NOMO-1 (cell line): Measurements from ENCODE around the gene AGBL1.

Experiments
- DNase-seq, 2 experiments: peaks; one replicate each; lab custom pipeline; 2025; ENCODE audit not compliant: unreplicated experiment in 2 of 2; lab: John Stamatoyannopoulos, UW

The AGBL1 gene

DNA sequence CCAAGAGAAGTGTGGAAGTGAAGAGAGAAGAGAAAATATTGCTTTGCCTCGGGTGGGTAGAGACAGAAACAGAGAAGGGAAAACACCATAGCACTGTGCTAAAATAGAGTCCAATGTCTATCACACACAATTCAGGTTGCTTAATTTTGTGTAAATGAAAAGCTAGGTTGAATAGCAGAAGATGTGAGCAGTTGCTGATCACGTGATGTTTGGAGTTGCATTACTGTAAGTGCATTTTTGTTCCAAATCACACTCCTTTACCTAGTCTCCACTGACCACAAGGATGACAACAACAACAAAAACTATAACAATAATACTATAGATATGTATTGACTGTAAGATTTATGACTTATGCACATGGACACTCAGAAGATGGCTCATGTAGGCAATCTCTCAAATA is 683.2 kb downstream of the AGBL1 start:
- no peak for DNase-seq

DNA sequence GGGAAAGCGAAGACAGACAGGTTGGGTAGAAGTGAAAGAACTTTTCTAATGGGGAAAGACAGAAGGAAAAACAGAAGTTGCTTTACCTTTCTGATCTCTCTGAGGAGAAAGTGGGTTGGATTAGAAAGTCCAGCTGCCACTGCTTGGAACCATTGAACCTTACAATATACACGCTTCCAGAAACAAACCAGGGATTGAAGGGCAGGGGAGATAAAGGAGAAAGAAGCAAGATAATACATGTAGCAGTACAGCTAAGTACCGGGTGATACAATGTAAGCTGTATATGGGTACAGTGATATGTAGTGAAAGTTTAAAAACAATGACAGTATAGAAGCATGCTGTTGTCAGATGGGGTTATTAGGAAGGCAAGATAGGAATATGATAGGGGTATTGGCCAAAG is 684.4 kb downstream of the AGBL1 start:
- DNase-seq = no peak

DNA sequence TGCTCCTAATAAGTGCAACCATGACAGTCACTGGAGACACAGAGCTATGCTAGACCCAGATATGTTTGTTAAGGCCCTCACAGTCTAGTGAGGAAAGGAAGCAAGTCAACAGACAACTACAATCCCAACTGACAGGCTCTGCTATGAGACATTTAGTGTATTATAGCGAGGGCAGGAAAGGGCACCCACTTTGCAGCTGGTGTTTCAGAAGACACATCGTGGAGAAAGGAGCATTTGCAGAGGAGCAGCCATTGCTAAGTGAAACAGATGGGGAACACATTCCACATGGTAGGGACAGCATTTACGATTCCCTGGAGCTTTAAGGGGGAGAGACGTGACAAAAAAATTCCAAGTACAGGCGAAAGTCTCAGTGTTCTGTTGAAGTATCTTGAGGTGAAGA is 685.6 kb downstream of the AGBL1 start:
- no peak for DNase-seq

DNA sequence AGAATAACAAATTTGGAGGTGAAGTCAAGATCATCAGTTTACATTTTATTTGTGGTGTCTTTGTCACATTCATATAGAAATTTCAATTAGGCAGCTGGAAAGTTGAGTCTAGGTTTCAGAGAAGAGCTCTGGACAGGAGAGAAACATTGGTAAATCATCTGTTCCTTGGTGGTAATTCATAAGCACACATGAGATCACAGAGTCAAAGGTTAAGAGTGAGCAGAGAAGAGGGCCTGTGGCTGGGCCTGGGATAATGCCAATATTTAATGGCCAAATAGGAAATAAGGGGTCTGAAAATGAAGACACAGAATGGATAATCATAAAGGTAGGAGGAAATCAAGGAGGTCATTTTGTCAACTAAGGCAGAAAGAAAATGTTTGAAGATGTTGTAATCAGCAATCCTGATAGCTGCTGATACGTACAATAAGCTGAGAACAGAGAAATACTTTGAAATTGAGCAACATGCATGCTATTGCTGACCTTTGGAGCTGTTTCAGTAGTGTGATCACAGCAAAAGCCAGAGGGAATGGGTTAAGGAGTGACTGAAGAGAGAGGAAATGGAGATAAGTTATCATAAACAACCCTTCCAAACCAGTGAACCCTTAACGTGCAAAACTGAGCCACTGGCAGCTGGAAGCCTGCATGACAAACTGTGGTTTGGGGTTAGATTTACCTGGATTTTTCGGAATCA is 692.8 kb downstream of the AGBL1 start:
- no peak for DNase-seq

DNA sequence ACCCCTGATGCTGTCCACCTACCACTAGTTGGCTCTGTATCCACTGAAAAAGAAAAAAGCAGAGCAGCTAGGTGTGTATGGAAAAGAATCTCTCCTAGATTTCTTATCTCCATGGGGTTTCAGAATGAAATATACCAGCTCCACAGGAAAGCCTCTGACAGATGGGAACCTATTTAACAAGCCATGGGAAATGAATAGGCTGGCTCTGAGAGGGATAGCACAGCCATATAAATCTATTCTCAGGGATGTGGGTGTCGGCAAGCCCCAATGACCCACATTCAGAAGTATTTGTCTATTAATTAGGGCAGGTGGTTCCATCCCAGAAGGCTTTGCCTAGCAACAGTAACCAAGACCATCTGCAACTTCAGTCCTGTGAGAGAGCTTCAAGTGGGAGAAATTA is 694.1 kb downstream of the AGBL1 start:
- no peak for DNase-seq

DNA sequence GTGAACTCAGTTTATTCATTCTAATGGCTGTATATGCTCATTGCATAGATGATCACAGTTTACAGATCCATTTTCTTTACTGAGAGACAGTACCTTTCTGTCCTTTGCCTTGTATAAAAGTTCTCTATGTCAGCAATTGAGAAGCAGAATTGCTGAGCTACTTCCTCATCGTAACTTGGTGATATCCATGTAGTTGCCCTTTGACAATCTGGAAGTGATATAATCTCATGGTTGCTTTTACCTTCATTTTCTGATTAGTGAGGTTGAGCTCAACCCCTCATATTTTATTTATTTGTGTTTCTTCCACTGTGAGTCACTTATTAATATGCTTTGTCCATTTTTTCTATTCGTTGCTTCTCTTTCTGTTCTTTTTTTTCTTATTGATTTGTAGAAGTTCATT is 696.5 kb downstream of the AGBL1 start:
- DNase-seq = no peak

DNA sequence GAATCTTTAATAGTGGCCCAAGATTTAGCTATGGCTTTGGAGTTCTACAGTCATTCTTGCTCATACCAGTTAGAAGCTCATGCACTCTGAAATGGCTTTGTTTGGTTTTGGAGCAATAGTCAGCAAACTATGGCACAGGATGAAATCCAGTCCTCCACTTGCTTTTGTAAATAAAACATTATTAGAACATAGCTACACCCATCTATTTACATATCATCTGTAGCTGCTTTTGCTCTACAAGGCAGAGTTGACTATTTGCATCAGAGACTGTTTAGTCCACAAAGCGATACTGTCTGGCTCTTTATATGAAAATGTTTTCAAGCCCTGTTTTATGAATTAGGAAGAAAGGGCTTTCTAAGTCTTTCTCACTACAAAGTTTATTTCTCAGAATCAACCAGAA is 716.9 kb downstream of the AGBL1 start:
- no peak for DNase-seq

DNA sequence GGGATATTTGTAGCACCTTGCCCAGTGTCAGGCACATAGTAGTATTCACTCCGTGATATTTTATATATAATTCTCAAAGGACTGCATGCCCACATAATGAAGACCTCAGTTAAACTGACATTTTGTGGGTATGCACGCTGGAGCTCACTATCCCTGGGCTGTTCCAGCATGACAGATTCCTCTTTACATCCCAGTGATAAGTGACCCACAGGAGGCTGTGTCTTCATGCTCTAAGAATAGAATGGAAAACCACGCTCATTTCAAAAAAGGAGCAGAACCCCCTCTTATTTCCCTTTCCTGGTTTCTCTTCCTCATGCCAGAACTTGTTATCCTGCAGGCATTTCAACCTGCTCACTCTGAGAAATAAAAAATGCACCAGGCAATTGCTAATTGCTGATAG is 717.5 kb downstream of the AGBL1 start:
- DNase-seq = peak in 1 of 2 experiments; percentile 14

DNA sequence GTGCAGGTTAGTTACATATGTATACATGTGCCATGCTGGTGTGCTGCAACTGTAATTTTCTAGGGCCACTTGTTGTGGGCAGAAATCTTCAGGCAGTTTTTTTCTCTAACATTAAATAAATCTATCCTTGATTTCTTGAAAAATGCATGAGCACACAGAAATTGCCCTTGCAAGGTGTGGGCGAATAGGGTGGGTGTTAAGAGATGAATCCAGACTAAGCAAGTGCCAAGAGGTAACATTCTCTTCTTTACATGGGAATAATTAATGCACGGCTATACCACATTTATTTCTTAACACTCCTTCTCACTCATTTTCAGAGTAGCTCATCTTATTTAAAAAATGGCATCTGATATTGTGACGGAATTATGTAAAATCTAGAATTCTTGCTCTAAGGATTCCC is 719.6 kb downstream of the AGBL1 start:
- DNase-seq = no peak

DNA sequence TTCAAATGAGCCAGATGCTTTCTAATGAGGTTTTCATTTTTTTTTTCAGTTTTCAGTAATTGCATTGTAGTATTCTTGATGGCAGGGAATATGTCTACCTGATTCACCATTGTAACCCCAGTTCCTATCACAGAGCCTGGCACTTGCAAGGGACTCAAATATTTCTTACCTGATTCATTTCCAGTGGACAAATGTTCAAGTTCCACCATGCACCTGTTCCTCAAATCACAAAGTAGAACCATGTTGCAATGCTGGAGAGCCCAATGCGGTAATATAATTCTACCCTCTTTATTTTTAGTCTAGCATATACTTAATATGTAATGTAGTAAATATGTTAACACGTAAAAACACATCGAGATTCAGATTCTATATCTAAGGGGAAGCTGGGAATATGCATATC is 722.6 kb downstream of the AGBL1 start:
- no peak for DNase-seq

DNA sequence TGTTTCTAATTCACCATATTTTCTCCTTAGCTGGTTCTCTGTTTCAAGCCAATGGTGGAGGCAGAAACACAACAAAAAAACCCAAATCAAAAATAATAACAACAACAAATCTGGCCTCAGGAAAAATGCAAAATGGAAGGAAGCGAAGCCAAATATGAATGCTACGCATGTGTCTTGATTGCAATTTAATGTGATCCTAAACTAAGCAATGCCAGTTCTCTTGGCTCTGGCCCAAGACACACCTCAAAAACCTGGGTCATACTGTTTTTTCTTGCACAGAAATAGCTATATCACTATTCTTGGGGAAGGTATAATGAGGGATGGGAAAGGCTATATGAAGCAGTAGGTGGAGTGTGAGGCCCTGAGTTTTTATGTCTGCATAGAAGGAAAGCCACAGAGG is 724.7 kb downstream of the AGBL1 start:
- DNase-seq = no peak

DNA sequence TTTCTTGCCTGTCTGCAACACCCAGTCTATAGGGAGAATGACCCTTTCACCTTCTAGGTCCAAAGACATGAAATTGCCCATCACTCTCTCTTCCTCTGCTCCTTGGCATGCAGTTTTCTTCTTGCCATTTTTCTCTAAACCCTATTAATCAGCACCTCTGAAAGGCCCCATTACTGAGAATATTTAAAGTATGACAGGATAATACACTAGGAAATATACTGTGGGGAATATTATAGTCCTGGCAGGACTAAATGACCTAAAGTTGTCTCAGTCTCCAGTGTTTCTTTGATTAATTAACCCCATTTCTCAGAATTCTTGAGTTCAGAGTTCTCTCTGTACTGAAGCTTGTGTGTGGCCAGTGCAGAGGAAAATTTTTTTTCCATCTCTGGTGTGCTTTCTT is 730.7 kb downstream of the AGBL1 start:
- no peak for DNase-seq

DNA sequence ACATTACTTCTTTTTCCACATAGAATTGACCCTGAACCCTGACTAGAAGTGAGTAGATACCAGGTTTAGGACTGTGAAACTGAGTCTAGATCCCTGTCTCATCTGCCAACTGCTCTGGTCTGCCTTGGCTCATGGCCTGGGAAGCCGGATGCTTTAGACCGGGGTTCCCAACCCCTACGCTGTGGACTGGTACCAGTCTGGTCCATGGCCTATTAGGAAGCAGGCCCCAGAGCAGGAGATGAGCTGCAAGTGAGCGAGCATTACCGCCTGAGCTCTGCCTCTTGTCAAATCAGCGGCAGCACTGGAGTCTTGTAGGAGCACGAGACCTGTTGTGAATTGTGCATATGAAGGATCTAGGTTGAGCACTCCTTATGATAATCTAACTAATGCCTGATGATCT is 734.2 kb downstream of the AGBL1 start:
- no peak for DNase-seq

DNA sequence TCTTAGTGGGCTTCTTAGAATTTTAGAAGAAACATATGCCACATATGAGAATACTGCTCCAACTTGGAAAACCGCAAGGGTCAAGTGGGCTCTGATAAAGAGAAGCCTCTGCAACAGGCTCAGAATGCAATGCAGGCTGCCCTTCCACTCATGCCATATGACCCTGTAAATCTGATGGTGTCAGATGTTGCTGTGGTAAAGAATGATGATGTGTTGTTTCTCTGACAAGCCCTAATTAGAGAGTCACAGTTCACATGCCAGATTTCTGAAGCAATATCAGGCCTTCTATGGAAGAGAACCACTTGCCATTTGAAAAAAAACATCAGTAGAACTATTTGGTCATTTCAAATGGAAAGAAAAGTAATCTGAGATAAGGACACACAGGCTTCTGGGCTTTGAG is 749.6 kb downstream of the AGBL1 start:
- no peak for DNase-seq

DNA sequence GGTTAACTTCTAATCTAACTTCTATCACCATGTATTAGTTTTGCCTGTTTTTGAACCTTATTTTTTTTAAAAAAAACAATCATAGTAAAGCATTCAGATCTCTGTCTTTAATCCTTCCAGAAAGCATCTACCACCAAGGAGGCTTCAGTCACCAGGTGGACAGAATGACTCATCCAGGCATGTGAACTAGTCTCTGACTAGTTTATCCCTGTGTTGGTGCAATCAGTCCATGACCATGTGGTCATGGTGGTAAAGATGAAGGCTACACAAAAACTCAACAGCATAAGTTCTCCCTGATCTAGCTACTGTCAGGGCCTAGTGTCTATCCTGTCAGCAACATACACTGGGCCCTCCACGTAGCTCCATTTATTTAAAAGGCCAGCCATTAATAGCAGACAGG is 750.6 kb downstream of the AGBL1 start:
- DNase-seq = no peak

DNA sequence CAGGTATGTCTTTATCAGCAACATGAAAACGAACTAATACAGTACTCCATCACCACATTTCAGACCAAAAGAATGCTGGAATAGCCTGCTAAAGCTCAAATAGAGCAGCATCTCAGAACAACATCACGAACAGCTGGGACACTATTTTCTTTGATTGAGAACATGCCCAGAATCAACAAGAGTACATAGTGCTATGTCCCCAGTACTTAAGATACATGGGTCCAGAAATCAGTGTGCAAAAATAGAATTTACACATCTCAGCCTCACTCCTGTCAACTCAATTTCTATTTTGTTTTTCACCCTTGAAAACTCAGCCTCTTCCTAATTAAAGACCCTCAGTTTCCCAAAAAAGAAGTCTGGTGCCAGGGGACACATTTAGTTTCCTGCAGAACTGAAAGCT is 753.9 kb downstream of the AGBL1 start:
- DNase-seq = no peak

DNA sequence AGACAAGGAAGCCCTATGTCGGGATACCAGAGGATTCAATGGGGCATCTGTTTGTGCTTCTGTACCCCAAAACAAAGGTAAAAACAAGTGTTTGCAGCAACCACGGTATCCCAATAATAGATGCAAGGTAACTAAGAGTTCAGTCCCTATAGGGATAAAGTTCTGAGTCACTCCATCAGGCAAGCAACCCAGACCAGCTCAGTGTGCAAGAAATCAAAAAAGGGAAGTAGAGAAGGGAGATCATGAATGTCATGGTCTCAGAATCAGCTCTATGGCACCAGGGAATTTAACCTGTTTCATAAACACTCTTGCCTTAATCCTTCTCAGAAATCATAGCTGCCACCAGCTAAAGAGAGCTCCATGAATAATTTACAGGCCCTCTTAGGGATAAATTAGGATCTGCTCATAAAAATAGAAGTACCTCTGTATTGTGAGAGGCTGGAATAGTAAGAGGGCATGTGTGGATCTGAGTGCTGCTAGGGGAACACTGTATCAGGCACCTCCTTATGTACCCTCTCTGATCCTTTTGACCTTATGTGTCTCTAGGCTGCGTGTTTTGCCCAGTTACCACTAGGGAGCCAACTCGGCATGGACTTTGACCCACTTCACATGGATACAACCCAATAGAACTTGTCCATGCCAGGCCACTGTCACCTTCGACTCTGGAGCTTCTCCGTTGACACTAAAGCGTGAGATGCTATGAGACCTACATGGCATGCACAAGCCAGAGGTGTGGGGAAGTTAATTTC is 754.6 kb downstream of the AGBL1 start:
- DNase-seq = no peak

DNA sequence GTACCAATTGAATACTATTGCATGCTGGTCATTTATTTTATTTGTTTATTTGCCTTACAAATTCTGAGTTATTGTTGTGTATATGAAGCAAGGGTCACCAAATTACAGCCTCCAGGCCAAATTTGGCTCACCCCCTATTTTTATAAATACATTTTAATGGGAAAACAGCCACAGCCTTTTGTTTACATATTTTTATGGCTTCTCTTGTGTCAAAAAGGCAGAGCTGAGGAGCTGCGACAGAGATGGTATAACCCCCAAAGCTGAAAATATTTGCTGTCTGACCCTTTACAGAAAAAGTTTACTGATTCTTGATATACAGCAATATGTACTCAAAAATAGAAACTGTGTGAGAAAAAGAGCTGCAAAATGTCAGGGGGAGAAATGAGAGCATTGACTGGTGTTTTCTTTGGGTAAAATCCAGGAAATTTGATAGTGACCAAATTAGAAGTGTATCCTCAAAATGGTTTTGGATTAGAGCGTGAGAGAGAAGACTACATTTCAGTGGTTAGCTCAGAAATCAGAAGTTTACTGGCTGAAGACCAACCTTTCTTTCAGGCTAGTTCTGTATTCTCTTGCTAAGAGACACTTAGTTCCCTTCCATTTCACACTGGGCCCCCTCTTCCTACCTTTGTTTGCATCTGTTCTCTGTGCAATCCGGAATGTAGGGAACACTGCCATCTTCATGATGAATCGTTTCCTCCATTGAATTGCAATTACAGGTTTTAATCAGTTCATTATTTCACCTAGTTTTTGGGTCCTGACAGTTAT is 757.8 kb downstream of the AGBL1 start:
- no peak for DNase-seq

DNA sequence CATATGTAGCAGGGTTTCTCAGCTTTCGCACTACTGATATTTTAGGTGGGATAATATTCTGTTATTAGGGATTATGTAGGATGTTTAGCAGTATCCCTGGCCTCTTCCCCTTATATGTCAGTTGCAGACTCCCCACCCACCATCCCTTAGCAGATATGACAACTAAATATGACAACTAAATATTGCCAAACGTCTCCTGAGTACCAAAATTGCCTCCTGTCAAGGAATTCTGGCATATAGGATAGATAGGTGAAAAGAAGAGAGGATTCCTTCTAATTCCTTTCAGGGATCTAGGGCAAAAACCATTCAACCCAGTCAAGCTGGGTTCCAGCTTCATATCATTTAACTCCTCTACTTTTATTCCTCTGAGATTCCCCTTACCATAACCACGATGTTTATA is 759.8 kb downstream of the AGBL1 start:
- DNase-seq = no peak

DNA sequence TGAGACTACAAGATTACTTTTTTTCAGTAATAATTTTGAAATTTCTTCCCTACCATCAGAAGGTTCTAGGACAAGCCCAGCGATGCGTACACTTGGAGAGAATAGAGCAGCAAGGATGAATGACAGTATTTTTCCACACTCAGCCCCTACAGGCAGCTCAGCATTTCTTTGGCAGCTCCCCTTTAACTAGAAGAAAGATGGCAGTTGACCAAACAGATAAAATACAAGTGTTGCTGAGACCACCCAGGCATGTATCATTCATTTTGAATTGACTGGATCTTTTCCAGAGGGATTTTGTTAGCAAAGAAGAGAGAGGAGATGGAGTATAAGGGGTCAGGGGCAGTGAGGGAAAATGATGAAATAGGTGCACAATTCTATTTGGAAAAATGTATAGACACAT is 761.3 kb downstream of the AGBL1 start:
- no peak for DNase-seq

DNA sequence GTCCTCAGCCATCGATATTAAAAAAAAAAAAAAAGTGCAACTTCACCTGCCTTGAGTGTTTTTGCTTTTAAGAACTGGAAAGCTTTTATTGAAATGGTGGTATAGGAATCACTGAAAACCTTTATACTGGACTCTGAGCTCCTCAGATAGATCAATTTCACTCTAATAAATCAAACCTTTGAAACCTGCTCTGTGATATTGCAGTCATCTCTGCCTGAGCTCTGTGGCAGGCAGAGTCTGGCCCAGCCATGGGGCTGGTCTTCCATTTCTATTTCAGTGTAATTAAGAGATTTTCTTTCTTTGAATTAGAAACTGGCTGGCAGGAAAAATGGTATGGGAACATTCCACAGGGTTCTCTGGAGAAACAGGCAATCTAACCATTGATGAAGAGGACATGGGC is 762.5 kb downstream of the AGBL1 start:
- no peak for DNase-seq

DNA sequence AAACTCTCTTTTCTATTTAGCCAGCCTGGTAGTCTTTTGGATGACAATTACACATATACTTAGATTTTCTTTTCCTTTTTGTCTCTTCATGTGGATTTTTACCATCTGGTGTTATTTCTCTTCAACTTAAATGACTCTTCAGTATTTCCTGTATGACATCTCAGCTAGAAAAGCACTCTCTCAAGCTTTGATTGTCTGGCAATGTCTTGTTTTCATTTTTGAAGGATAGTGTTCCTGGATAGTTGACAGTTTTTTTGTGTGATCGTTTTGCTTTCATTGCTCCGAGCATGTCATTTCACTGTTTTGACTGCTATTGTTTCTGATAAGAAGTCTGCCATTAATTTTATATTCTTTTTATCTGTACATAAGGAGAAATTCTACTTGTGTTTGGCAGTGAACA is 766.4 kb downstream of the AGBL1 start:
- DNase-seq = no peak
